HepG2 (cell line): ENCODE data around the gene MYL1. TPM values are rescaled to one million over a fixed set of nuclear protein-coding genes. Genes with fewer than 3 reads are reported as not detected.

Experiments
- ATAC-seq: fragments of 200-7000 bp; cut with Tn5 transposase; 3 replicates; pipeline ENCODE4 v1.9.1; 2020; ENCODE audit warnings: mild to moderate bottlenecking, moderate library complexity
- BruUV-seq: library from RNA; stranded (reverse); fragments of 400-500 nt; replicated peaks from 2 replicates; lab custom pipeline; 2021; lab: Mats Ljungman, UMichigan
- CTCF ChIA-PET: fragments of 300-600 bp; formaldehyde crosslinking; extraction: SDS; loops from one replicate; lab custom pipeline; 2021; ENCODE audit warnings: low total read pairs, inconsistent platforms, low intra/inter-chr PET ratio; lab: Yijun Ruan, JAX
- POLR2A ChIA-PET: fragments of 350-600 bp; sonication (Branson Sonifier 250); formaldehyde crosslinking; loops from one replicate; lab custom pipeline; 2020; ENCODE audit warnings: antibody characterized with exemption, inconsistent platforms; lab: Yijun Ruan, JAX
- DNase-seq: peaks from one replicate; pipeline ENCODE4 v3.0.0-alpha.2; 2015; ENCODE audit warnings: low spot score
- FAIRE-seq: peaks from 3 replicates; lab custom pipeline; 2011; peaks lifted over from hg19 to GRCh38; lab: Jason Lieb, UNC
- H2AFZ ChIP-seq: one replicate; pipeline ENCODE4 v1.6.1; 2011; ENCODE audit warnings: low read length, inconsistent platforms
- H3K27ac ChIP-seq: fragments of 300-600 bp; 3 replicates; pipeline ENCODE4 v1.8.0; 2011; ENCODE audit warnings: mixed run types, mild to moderate bottlenecking, mixed read lengths, low read length, inconsistent platforms; ENCODE audit not compliant: insufficient read depth; ENCODE audit errors: extremely low read length
- H3K27me3 ChIP-seq, 2 experiments: fragments of 200-600 bp in 1 of 2; 2 replicates in 1 of 2; 3 replicates in 1 of 2; pipeline versions ENCODE4 v1.6.0 to v1.8.0; 2011; ENCODE audit warnings: low read length in 2 of 2, mild to moderate bottlenecking in 2 of 2, moderate library complexity in 2 of 2, inconsistent platforms in 1 of 2; ENCODE audit not compliant: insufficient read depth in 2 of 2, control insufficient read depth in 1 of 2
- H3K36me3 ChIP-seq, 2 experiments: fragments of 200-600 bp in 1 of 2; replicated peaks in 1 of 2; 2 replicates in 1 of 2; 3 replicates in 1 of 2; pipeline versions ENCODE4 v1.5.1 to v1.8.0; 2011; ENCODE audit warnings: low read length in 2 of 2, inconsistent platforms in 1 of 2; ENCODE audit not compliant: insufficient read depth in 2 of 2, control insufficient read depth in 1 of 2
- H3K4me1 ChIP-seq: 2 replicates; pipeline ENCODE4 v1.5.1; 2012; ENCODE audit warnings: low read length, inconsistent platforms; ENCODE audit not compliant: insufficient read depth
- H3K4me2 ChIP-seq: 2 replicates; pipeline ENCODE4 v1.6.0; 2011; ENCODE audit warnings: low read depth, low read length, inconsistent platforms
- H3K4me3 ChIP-seq, 3 experiments: fragments of 200-600 bp in 1 of 3; sonication (generic), shearing (Covaris generic) in 1 of 3; replicated peaks in 1 of 3; 2 replicates each; pipeline ENCODE4 v1.5.1; 2011 to 2016; ENCODE audit warnings: low read length in 3 of 3, inconsistent platforms in 2 of 3, low read depth in 2 of 3, mild to moderate bottlenecking in 2 of 3, control low read depth in 1 of 3, mixed read lengths in 1 of 3; ENCODE audit not compliant: insufficient read depth in 1 of 3
- H3K79me2 ChIP-seq: one replicate; pipeline ENCODE4 v1.6.1; 2011; ENCODE audit warnings: low read length, inconsistent platforms; ENCODE audit not compliant: insufficient read depth
- H3K9ac ChIP-seq: 2 replicates; pipeline ENCODE4 v1.6.0; 2011; ENCODE audit warnings: mild to moderate bottlenecking, low read depth, low read length, inconsistent platforms; ENCODE audit not compliant: insufficient read depth
- H3K9me3 ChIP-seq: 2 replicates; pipeline ENCODE4 v1.5.1; 2012; ENCODE audit warnings: mild to moderate bottlenecking, low read length
- H4K20me1 ChIP-seq: 2 replicates; pipeline ENCODE4 v1.6.0; 2011; ENCODE audit warnings: inconsistent platforms, mild to moderate bottlenecking, low read length, moderate library complexity; ENCODE audit not compliant: insufficient read depth
- HDAC2 ChIP-seq: sonication (generic); formaldehyde crosslinking; IDR thresholded peaks from 2 replicates; pipeline ENCODE4 v1.4.0; 2020; ENCODE audit warnings: missing genetic modification reagents
- HDAC6 ChIP-seq: fragments of 200-600 bp; sonication (generic); IDR thresholded peaks from 2 replicates; pipeline ENCODE4 v1.7.0; 2017; ENCODE audit warnings: mild to moderate bottlenecking, antibody characterized with exemption, low read length, low read depth
- KDM6A ChIP-seq: IDR thresholded peaks from 2 replicates; pipeline ENCODE4 v1.6.1; 2016; ENCODE audit warnings: low read depth
- MED1 ChIP-seq: sonication (generic); formaldehyde crosslinking; IDR thresholded peaks from 2 replicates; pipeline ENCODE4 v1.4.0; 2020; ENCODE audit warnings: missing genetic modification reagents
- MLX ChIP-seq: IDR thresholded peaks from 2 replicates; pipeline ENCODE4 v1.6.1; 2016
- NFE2 ChIP-seq: sonication (generic); formaldehyde crosslinking; IDR thresholded peaks from 2 replicates; pipeline ENCODE4 v1.4.0; 2020; ENCODE audit warnings: missing genetic modification reagents
- NFKBIZ ChIP-seq: IDR thresholded peaks from 2 replicates; pipeline ENCODE4 v1.6.1; 2018; ENCODE audit warnings: missing genetic modification reagents, missing compliant biosample characterization
- PBX3 ChIP-seq: sonication (generic); formaldehyde crosslinking; IDR thresholded peaks from 2 replicates; pipeline ENCODE4 v1.8.1; 2023; ENCODE audit warnings: missing genetic modification reagents, inconsistent platforms, borderline replicate concordance
- TGIF2 ChIP-seq: IDR thresholded peaks from 2 replicates; pipeline ENCODE4 v1.6.1; 2016; ENCODE audit warnings: control low read depth, missing compliant biosample characterization
- ZNF282 ChIP-seq: fragments of 450-650 bp; IDR thresholded peaks from 2 replicates; pipeline ENCODE4 v1.6.1; 2018; ENCODE audit not compliant: partially characterized antibody
- ZNF788 ChIP-seq: sonication (generic); formaldehyde crosslinking; IDR thresholded peaks from 2 replicates; pipeline ENCODE4 v1.5.0; 2020; ENCODE audit warnings: mild to moderate bottlenecking, missing genetic modification reagents, borderline replicate concordance
- ZNF879 ChIP-seq: sonication (generic); formaldehyde crosslinking; IDR thresholded peaks from 2 replicates; pipeline ENCODE4 v1.8.1; 2023; ENCODE audit warnings: missing genetic modification reagents
- WGBS: methylation state at CpG from one replicate; pipeline ENCODE4 v1.1.6; 2017; ENCODE audit warnings: low lambda C conversion rate; 5-methylcytosine and 5-hydroxymethylcytosine counted together
- in situ Hi-C: cut with HindIII; loops from 2 replicates; pipeline ENCODE4 v1.10.0; 2017; ENCODE audit warnings: low pct_unique_long_range_greater_than_20kb; ENCODE audit not compliant: extremely low pct_ligation_motif_present
- intact Hi-C: fragments of 100-400 bp; cut with micrococcal nuclease; formaldehyde crosslinking; loops from one replicate; pipeline ENCODE4 v1.10.0; 2022; ENCODE audit not compliant: unreplicated experiment
- polyA plus RNA-seq, 8 experiments: library from polyadenylated mRNA; depleted of rRNA in 3 of 8; stranded (reverse) in 7 of 8; unstranded in 1 of 8; fragments of >200 nt; fragmentation: Illumina TruSeq in 4 of 8; extraction: Trizol in 4 of 8; gene quantifications; 2 replicates each; pipeline versions ENCODE4 v1.2.1 to v1.2.3, GENCODE V29; 2011 to 2016; ENCODE audit warnings: low read depth in 4 of 8, missing spikeins in 1 of 8, mixed read lengths in 1 of 8; ENCODE audit not compliant: insufficient read depth in 1 of 8
- total RNA-seq, 5 experiments: library from RNA; depleted of rRNA; stranded (reverse); fragments of >200 nt; fragmentation: Illumina TruSeq; extraction: Trizol; gene quantifications; 2 replicates each; pipeline ENCODE4 v1.2.3, GENCODE V29; 2016; ENCODE audit warnings: low read depth in 1 of 5

MYL1 gene
- total and polyA plus RNA-seq, 2 of the 13 experiments (the other 11 are each of a cell fraction or from before 2014, with no cell fraction given), result not detected

- Histone ChIP-seq H3K4me1 (no peaks in the 10 kb centered on the region), H3K4me3 (no peak overlapping the region)
- no peak for FAIRE-seq
- TF ChIP-seq MLX (CRISPR knock-in tag) (no peak), NFKBIZ (CRISPR knock-in tag) (no peak), TGIF2 (no peak), HDAC6 (no peak), ZNF788 (no peak), KDM6A (CRISPR knock-in tag) (no peak), HDAC2 (CRISPR knock-in tag) (no peak), ZNF282 (no peak), ZNF879 (no peak), PBX3 (no peak), NFE2 (CRISPR knock-in tag) (no peak), MED1 (no peak)
- TF ChIP-seq, all 625 proteins: peak for 0
- ChIA-PET CTCF (no interaction called here), POLR2A (no interaction called here)
- no peaks in the 10 kb centered on the region for H3K79me2 ChIP-seq
- H3K27me3 ChIP-seq, result no peaks in the 10 kb centered on the region
- H2AFZ ChIP-seq, result no peak overlapping the region
- ATAC-seq, result no peak
- no peaks in the 10 kb centered on the region for H3K9me3 ChIP-seq
- 5% methylated on average over 1 of the region's 1 CpG for WGBS
- H3K9ac ChIP-seq, result no peak overlapping the region
- no peak overlapping the region for H3K4me2 ChIP-seq
- BruUV-seq, result no TSS peak
- no peaks in the 10 kb centered on the region for H4K20me1 ChIP-seq
- H3K36me3 ChIP-seq, result no peaks in the 10 kb centered on the region
- in situ Hi-C loops, result no loop called here
- DNase-seq, result no peak
- intact Hi-C loops, result no loop called here
- no peak overlapping the region for H3K27ac ChIP-seq
Observed at GRCh38 chr2:210264282-210264681, 50.7 kb downstream of the MYL1 start.
